Measurements from ENCODE around the gene DHH.

GRCh38 chr12:49097381-49097780 is 2.8 kb upstream of the DHH start:
- TF ChIP-seq ZBTB7A (tag by site-specific recombination; IDR thresholded peaks at IDR 0.05; ENCODE audit: low read depth): no peak
- TF ChIP-seq CTCF (tag by site-specific recombination; IDR thresholded peaks at IDR 0.05): no peak
- no peak for TF ChIP-seq ZNF555 (tag by site-specific recombination; conservative IDR thresholded peaks at IDR 0.05)
